Osteoblast (primary cell): Measurements from ENCODE around the gene RPL36AL. TPM values are rescaled to one million over a fixed set of nuclear protein-coding genes. Genes with fewer than 3 reads are reported as not detected.

Source experiments
- DNase-seq: peaks from one replicate; pipeline ENCODE4 v3.0.0; 2011; ENCODE audit warnings: low spot score, mixed read lengths; ENCODE audit not compliant: insufficient read length; ENCODE audit errors: missing footprints
- H2AFZ ChIP-seq: 2 replicates; pipeline ENCODE4 v1.6.0; 2011; ENCODE audit warnings: mild to moderate bottlenecking, low read length
- H3K27ac ChIP-seq: 2 replicates; pipeline ENCODE4 v1.5.1; 2011; ENCODE audit warnings: mild to moderate bottlenecking, low read depth, low read length, moderate library complexity
- H3K27me3 ChIP-seq: 2 replicates; pipeline ENCODE4 v1.6.0; 2012; ENCODE audit warnings: mild to moderate bottlenecking, control low read depth, inconsistent platforms, low read length, moderate library complexity; ENCODE audit not compliant: insufficient read depth
- H3K36me3 ChIP-seq: 2 replicates; pipeline ENCODE4 v1.5.1; 2011; ENCODE audit warnings: mild to moderate bottlenecking, low read length, control low read depth, moderate library complexity; ENCODE audit not compliant: insufficient read depth
- H3K4me1 ChIP-seq: 2 replicates; pipeline ENCODE4 v1.5.1; 2011; ENCODE audit warnings: mild to moderate bottlenecking, low read length, control low read depth, moderate library complexity; ENCODE audit not compliant: insufficient read depth
- H3K4me2 ChIP-seq: 2 replicates; pipeline ENCODE4 v1.6.0; 2011; ENCODE audit warnings: mild to moderate bottlenecking, low read length; ENCODE audit not compliant: insufficient read depth
- H3K4me3 ChIP-seq: fragments of 200-600 bp; sonication (generic); 3 replicates; pipeline ENCODE4 v1.5.1; 2012; ENCODE audit warnings: mild to moderate bottlenecking, low read length, inconsistent platforms; ENCODE audit not compliant: insufficient read depth
- H3K79me2 ChIP-seq: 2 replicates; pipeline ENCODE4 v1.6.0; 2012; ENCODE audit warnings: mild to moderate bottlenecking, low read length, control low read depth, inconsistent platforms; ENCODE audit not compliant: insufficient read depth
- H3K9me3 ChIP-seq: 2 replicates; pipeline ENCODE4 v1.5.1; 2011; ENCODE audit warnings: low read depth, low read length, control low read depth
- H4K20me1 ChIP-seq: 2 replicates; pipeline ENCODE4 v1.6.0; 2012; ENCODE audit warnings: mild to moderate bottlenecking, low read length, control low read depth; ENCODE audit not compliant: insufficient read depth
- CTCF ChIP-seq: IDR thresholded peaks from 2 replicates; pipeline ENCODE4 v1.5.1; 2011; ENCODE audit warnings: mild to moderate bottlenecking, low read depth, low read length, moderate library complexity; ENCODE audit errors: extremely low read depth
- total RNA-seq: library from RNA; depleted of rRNA; stranded (reverse); fragments of >200 nt; gene quantifications from 2 replicates; pipeline ENCODE4 v1.2.3, GENCODE V29; 2012

RPL36AL gene
- total RNA-seq, 1 donor: 181 TPM

GRCh38 chr14:49617852-49618519 lies 2.4 kb downstream of the RPL36AL start:
- H3K4me3 ChIP-seq: no peak overlapping the region
- no peak overlapping the region for H2AFZ ChIP-seq
- peaks cover 44% of the 10 kb centered on the region for H3K4me1 ChIP-seq
- H3K9me3 ChIP-seq: no peaks in the 10 kb centered on the region
- peak overlapping the region; percentile 52 for H3K27ac ChIP-seq
- H3K36me3 ChIP-seq: peaks cover 23% of the 10 kb centered on the region
- peaks cover 26% of the 10 kb centered on the region for H4K20me1 ChIP-seq
- peak overlapping the region; percentile 54 for H3K4me2 ChIP-seq
- DNase-seq: no peak
- TF ChIP-seq CTCF: no peak
- peaks cover 48% of the 10 kb centered on the region for H3K79me2 ChIP-seq
- no peaks in the 10 kb centered on the region for H3K27me3 ChIP-seq

GRCh38 chr14:49615776-49616175 lies 4.7 kb downstream of the RPL36AL start:
- Histone ChIP-seq H3K4me2 (no peak overlapping the region), H3K36me3 (peaks cover 23% of the 10 kb centered on the region), H3K79me2 (peaks cover 26% of the 10 kb centered on the region), H4K20me1 (peaks cover 14% of the 10 kb centered on the region), H3K27ac (no peak overlapping the region), H3K4me3 (no peak overlapping the region), H3K4me1 (peaks cover 32% of the 10 kb centered on the region), H3K9me3 (no peaks in the 10 kb centered on the region), H3K27me3 (no peaks in the 10 kb centered on the region), H2AFZ (no peak overlapping the region)
- DNase-seq: no peak
- TF ChIP-seq CTCF: no peak

- Histone ChIP-seq H3K4me3 (no peak overlapping the region), H3K27ac (no peak overlapping the region), H3K4me2 (no peak overlapping the region), H3K79me2 (peaks cover 12% of the 10 kb centered on the region), H3K4me1 (peaks cover 26% of the 10 kb centered on the region), H3K27me3 (no peaks in the 10 kb centered on the region), H3K9me3 (no peaks in the 10 kb centered on the region), H4K20me1 (peaks cover 14% of the 10 kb centered on the region), H2AFZ (no peak overlapping the region), H3K36me3 (peaks cover 23% of the 10 kb centered on the region)
- no peak for DNase-seq
- TF ChIP-seq CTCF: no peak
Observed at GRCh38 chr14:49614196-49614595, 6.2 kb downstream of the RPL36AL start.

- Histone ChIP-seq H3K27me3 (no peaks in the 10 kb centered on the region), H3K9me3 (no peaks in the 10 kb centered on the region), H3K36me3 (peaks cover 13% of the 10 kb centered on the region), H3K27ac (no peak overlapping the region), H3K79me2 (peaks cover 3% of the 10 kb centered on the region), H3K4me3 (no peak overlapping the region), H3K4me2 (no peak overlapping the region), H4K20me1 (peaks cover 1% of the 10 kb centered on the region), H2AFZ (no peak overlapping the region), H3K4me1 (peaks cover 12% of the 10 kb centered on the region)
- no peak for DNase-seq
- TF ChIP-seq CTCF: no peak
Observed at GRCh38 chr14:49612671-49613070, 7.8 kb downstream of the RPL36AL start.
